GM06990 (cell line): ENCODE measurements around the gene FCHSD2.

ENCODE experiments used
- DNase-seq: peaks from one replicate; pipeline ENCODE4 v3.0.0-alpha.2; 2011; ENCODE audit not compliant: insufficient read length; ENCODE audit errors: extremely low read depth
- H3K27me3 ChIP-seq: replicated peaks from 2 replicates; pipeline ENCODE4 v1.6.0; 2011; ENCODE audit warnings: low read length; ENCODE audit not compliant: control insufficient read depth, insufficient read depth
- H3K36me3 ChIP-seq: 2 replicates; pipeline ENCODE4 v1.5.1; 2011; ENCODE audit warnings: low read length; ENCODE audit not compliant: control insufficient read depth, insufficient read depth
- H3K4me3 ChIP-seq: replicated peaks from 2 replicates; pipeline ENCODE4 v1.5.1; 2011; ENCODE audit warnings: low read depth, mild to moderate bottlenecking, control low read depth, low read length
- CTCF ChIP-seq: IDR thresholded peaks from 2 replicates; pipeline ENCODE4 v1.5.1; 2011; ENCODE audit warnings: low read length, control low read depth, mild to moderate bottlenecking, inconsistent platforms; ENCODE audit not compliant: insufficient read depth, poor library complexity, severe bottlenecking

The FCHSD2 gene

GRCh38 chr11:73121692-73122091, 20.4 kb downstream of the FCHSD2 start:
- Histone ChIP-seq H3K27me3 (no peaks in the 10 kb centered on the region), H3K4me3 (no peak overlapping the region), H3K36me3 (peaks cover 5% of the 10 kb centered on the region)
- DNase-seq: no peak
- TF ChIP-seq CTCF: no peak

- no peak for DNase-seq
- peaks cover 9% of the 10 kb centered on the region for H3K36me3 ChIP-seq
- H3K4me3 ChIP-seq: no peak overlapping the region
- no peak for TF ChIP-seq CTCF
- H3K27me3 ChIP-seq: no peaks in the 10 kb centered on the region
Measured at GRCh38 chr11:73117071-73117470, 25.0 kb downstream of the FCHSD2 start.

GRCh38 chr11:73116636-73117035, 25.5 kb downstream of the FCHSD2 start:
- H3K27me3 ChIP-seq: no peaks in the 10 kb centered on the region
- DNase-seq: no peak
- H3K36me3 ChIP-seq: peaks cover 9% of the 10 kb centered on the region
- no peak for TF ChIP-seq CTCF
- H3K4me3 ChIP-seq: no peak overlapping the region

GRCh38 chr11:73114835-73115220, 27.3 kb downstream of the FCHSD2 start:
- Histone ChIP-seq H3K36me3 (peaks cover 9% of the 10 kb centered on the region), H3K27me3 (no peaks in the 10 kb centered on the region), H3K4me3 (no peak overlapping the region)
- no peak for TF ChIP-seq CTCF
- DNase-seq: no peak

GRCh38 chr11:73114110-73114834, 27.8 kb downstream of the FCHSD2 start:
- TF ChIP-seq CTCF: no peak
- Histone ChIP-seq H3K4me3 (no peak overlapping the region), H3K27me3 (no peaks in the 10 kb centered on the region), H3K36me3 (peaks cover 7% of the 10 kb centered on the region)
- DNase-seq: no peak

GRCh38 chr11:73113426-73113825, 28.7 kb downstream of the FCHSD2 start:
- no peak overlapping the region for H3K4me3 ChIP-seq
- no peaks in the 10 kb centered on the region for H3K27me3 ChIP-seq
- peaks cover 7% of the 10 kb centered on the region for H3K36me3 ChIP-seq
- DNase-seq: no peak
- no peak for TF ChIP-seq CTCF
